ENCODE measurements around the gene NMT2.

DNA sequence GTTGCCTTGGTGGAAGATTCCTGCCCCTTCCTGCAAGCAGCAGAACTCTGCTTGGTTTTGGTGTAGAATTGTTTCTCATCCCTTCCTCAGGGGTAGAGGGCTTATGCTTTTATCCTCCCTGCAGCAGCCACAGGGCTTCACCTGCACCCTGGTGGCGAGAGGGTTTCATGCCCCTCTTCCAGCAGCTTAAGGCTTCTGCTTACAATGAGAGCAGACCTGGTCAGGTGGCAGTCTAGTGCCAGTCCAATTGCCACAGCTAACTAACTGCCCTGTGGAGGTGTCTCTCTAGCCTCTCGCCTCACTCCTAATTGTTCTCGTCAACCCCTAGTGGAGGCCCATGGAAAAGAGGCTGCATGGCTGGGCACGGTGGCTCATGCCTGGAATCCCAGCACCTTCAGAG lies 99.3 kb downstream of the NMT2 start:
- TF ChIP-seq, protein P1, sequence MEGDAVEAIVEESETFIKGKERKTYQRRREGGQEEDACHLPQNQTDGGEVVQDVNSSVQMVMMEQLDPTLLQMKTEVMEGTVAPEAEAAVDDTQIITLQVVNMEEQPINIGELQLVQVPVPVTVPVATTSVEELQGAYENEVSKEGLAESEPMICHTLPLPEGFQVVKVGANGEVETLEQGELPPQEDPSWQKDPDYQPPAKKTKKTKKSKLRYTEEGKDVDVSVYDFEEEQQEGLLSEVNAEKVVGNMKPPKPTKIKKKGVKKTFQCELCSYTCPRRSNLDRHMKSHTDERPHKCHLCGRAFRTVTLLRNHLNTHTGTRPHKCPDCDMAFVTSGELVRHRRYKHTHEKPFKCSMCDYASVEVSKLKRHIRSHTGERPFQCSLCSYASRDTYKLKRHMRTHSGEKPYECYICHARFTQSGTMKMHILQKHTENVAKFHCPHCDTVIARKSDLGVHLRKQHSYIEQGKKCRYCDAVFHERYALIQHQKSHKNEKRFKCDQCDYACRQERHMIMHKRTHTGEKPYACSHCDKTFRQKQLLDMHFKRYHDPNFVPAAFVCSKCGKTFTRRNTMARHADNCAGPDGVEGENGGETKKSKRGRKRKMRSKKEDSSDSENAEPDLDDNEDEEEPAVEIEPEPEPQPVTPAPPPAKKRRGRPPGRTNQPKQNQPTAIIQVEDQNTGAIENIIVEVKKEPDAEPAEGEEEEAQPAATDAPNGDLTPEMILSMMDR (IDR thresholded peaks at IDR 0.05; ENCODE audit: low read depth, low read length) = no peak
- TF ChIP-seq POLR2A (IDR thresholded peaks at IDR 0.05; ENCODE audit: extremely low read depth, insufficient read length) (no peak), MYC (IDR thresholded peaks at IDR 0.05; ENCODE audit: low read depth, low read length) (no peak)
- TF ChIP-seq, protein P2, sequence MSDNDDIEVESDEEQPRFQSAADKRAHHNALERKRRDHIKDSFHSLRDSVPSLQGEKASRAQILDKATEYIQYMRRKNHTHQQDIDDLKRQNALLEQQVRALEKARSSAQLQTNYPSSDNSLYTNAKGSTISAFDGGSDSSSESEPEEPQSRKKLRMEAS (IDR thresholded peaks at IDR 0.05; ENCODE audit: low read depth, low read length) = no peak

All from NB4 (cell line).